Hepatocyte (in vitro differentiated cells): ENCODE results near the gene CD3E. TPM values are rescaled to one million over a fixed set of nuclear protein-coding genes. Genes with fewer than 3 reads are reported as not detected.

Source experiments
- DNase-seq: peaks from one replicate; pipeline ENCODE4 v3.0.0-alpha.2; 2016; ENCODE audit warnings: low spot score
- H2AFZ ChIP-seq: fragments of 200-600 bp; sonication (generic); 2 replicates; pipeline ENCODE4 v1.6.0; 2016; ENCODE audit warnings: antibody characterized with exemption, mild to moderate bottlenecking
- H3K27ac ChIP-seq: fragments of 200-600 bp; sonication (generic); 2 replicates; pipeline ENCODE4 v1.5.1; 2016; ENCODE audit warnings: mild to moderate bottlenecking
- H3K27me3 ChIP-seq: fragments of 200-600 bp; sonication (generic); 2 replicates; pipeline ENCODE4 v1.6.1; 2016
- H3K36me3 ChIP-seq: fragments of 200-600 bp; sonication (generic); replicated peaks from 2 replicates; pipeline ENCODE4 v1.5.1; 2016; ENCODE audit warnings: low read depth; ENCODE audit not compliant: insufficient read depth
- H3K4me1 ChIP-seq: fragments of 200-600 bp; sonication (generic); 2 replicates; pipeline ENCODE4 v1.5.1; 2016; ENCODE audit warnings: mild to moderate bottlenecking, moderate library complexity; ENCODE audit not compliant: insufficient read depth
- H3K4me2 ChIP-seq: fragments of 200-600 bp; sonication (generic); 2 replicates; pipeline ENCODE4 v1.6.0; 2016
- H3K4me3 ChIP-seq: fragments of 200-600 bp; sonication (generic); 2 replicates; pipeline ENCODE4 v1.5.1; 2016; ENCODE audit warnings: mild to moderate bottlenecking
- H3K79me2 ChIP-seq: fragments of 200-600 bp; sonication (generic); 2 replicates; pipeline ENCODE4 v1.6.0; 2017; ENCODE audit warnings: mild to moderate bottlenecking
- H3K9me2 ChIP-seq: fragments of 200-600 bp; sonication (generic); replicated peaks from 2 replicates; pipeline ENCODE4 v1.6.0; 2017; ENCODE audit warnings: mild to moderate bottlenecking; ENCODE audit not compliant: insufficient read depth
- H3K9me3 ChIP-seq: fragments of 200-600 bp; sonication (generic); 2 replicates; pipeline ENCODE4 v1.5.1; 2016; ENCODE audit warnings: low read depth, mild to moderate bottlenecking
- H4K20me1 ChIP-seq: fragments of 200-600 bp; sonication (generic); 2 replicates; pipeline ENCODE4 v1.6.0; 2016; ENCODE audit warnings: mild to moderate bottlenecking; ENCODE audit not compliant: insufficient read depth, poor library complexity, severe bottlenecking
- EZH2 ChIP-seq: fragments of 200-600 bp; sonication (generic); IDR thresholded peaks from 2 replicates; pipeline ENCODE4 v1.6.1; 2016; ENCODE audit warnings: antibody characterized with exemption, mild to moderate bottlenecking, borderline replicate concordance
- EZH2phosphoT487 ChIP-seq: fragments of 200-600 bp; sonication (generic); IDR thresholded peaks from one replicate; pipeline ENCODE4 v1.6.1; 2018; ENCODE audit warnings: antibody characterized with exemption, mild to moderate bottlenecking, low read depth, moderate library complexity; ENCODE audit not compliant: unreplicated experiment, severe bottlenecking
- WGBS: methylation state at CpG from one replicate; pipeline ENCODE4 v1.1.6; 2016; ENCODE audit warnings: low lambda C conversion rate; ENCODE audit errors: missing lambda C conversion rate; 5-methylcytosine and 5-hydroxymethylcytosine counted together
- polyA plus RNA-seq: library from polyadenylated mRNA; unstranded; fragments of >200 nt; fragmentation: Nextera tagmentation; extraction: Ambion mirVana; gene quantifications from 2 replicates; pipeline ENCODE4 v1.2.1, GENCODE V29; 2016
- total RNA-seq: library from RNA; depleted of rRNA; stranded (reverse); fragments of >200 nt; gene quantifications from 2 replicates; pipeline ENCODE4 v1.2.3, GENCODE V29; 2014
- TF ChIP-seq, protein P1 (sequence below): fragments of 200-600 bp; sonication (generic); IDR thresholded peaks from 2 replicates; pipeline ENCODE4 v1.5.1; 2016; ENCODE audit warnings: antibody characterized with exemption, mild to moderate bottlenecking; ENCODE audit not compliant: poor library complexity

CD3E gene
- total and polyA plus RNA-seq, 2 experiments from 2014 or later = not detected

DNA sequence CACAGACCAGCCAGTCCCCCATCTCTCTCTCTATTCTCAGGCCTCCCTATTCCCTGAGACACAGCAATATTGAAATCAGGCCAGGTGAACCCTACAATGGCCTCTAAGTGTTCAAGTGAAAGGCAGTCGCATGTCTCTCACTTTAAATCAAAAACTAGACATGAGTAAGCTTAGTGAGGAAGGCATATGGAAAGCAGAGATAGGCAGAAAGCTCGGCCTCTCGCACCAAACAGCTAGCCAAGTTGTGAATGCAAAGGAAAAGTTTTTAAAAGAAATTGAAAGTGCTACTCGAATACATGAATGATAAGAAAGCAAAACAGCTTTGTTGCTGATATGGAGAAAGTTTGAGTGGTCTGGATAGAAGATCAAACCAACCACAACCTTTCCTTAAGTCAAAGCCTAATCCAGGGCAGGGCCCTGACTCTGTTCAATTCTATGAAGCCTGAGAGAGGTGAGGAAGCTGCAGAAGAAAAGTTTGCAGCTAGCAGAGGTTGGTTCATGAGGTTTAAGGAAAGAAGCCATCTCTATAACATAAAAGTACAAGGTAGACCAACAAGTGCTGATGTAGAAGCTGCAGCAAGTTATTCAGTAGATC lies 20.7 kb upstream of the CD3E start:
- H3K4me3 ChIP-seq = no peak overlapping the region
- 77% methylated on average over 4 of the region's 4 CpGs for WGBS
- no peaks in the 10 kb centered on the region for H3K79me2 ChIP-seq
- H3K9me3 ChIP-seq = no peaks in the 10 kb centered on the region
- H4K20me1 ChIP-seq = no peaks in the 10 kb centered on the region
- DNase-seq = no peak
- no peak overlapping the region for H3K4me2 ChIP-seq
- no peak overlapping the region for H2AFZ ChIP-seq
- TF ChIP-seq EZH2 = no peak
- TF ChIP-seq, protein P1, sequence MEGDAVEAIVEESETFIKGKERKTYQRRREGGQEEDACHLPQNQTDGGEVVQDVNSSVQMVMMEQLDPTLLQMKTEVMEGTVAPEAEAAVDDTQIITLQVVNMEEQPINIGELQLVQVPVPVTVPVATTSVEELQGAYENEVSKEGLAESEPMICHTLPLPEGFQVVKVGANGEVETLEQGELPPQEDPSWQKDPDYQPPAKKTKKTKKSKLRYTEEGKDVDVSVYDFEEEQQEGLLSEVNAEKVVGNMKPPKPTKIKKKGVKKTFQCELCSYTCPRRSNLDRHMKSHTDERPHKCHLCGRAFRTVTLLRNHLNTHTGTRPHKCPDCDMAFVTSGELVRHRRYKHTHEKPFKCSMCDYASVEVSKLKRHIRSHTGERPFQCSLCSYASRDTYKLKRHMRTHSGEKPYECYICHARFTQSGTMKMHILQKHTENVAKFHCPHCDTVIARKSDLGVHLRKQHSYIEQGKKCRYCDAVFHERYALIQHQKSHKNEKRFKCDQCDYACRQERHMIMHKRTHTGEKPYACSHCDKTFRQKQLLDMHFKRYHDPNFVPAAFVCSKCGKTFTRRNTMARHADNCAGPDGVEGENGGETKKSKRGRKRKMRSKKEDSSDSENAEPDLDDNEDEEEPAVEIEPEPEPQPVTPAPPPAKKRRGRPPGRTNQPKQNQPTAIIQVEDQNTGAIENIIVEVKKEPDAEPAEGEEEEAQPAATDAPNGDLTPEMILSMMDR = no peak
- no peak for TF ChIP-seq EZH2phosphoT487
- no peaks in the 10 kb centered on the region for H3K9me2 ChIP-seq
- peak overlapping the region; percentile 26 for H3K27ac ChIP-seq
- H3K36me3 ChIP-seq = no peaks in the 10 kb centered on the region
- no peaks in the 10 kb centered on the region for H3K27me3 ChIP-seq
- peaks cover 12% of the 10 kb centered on the region for H3K4me1 ChIP-seq

DNA sequence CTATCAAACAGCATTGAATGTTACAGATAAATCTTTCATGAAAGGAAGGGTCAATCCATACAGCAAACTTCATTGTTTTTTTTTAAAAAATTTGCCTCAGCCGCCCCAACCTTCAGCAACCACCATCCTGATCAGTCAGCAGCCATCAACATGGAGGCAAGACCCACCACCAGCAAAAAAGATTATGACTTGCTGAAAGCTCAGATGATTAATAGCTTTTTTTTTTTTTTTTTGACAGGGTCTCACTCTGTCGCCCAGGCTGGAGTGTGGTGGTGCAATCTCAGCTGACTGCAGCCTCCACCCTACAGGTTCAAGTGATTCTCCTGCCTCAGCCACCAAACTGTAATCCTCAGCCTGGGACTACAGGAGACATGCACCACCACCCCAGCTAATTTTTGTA lies 18.0 kb upstream of the CD3E start:
- no peak overlapping the region for H2AFZ ChIP-seq
- H3K4me2 ChIP-seq = no peak overlapping the region
- no peaks in the 10 kb centered on the region for H4K20me1 ChIP-seq
- no peaks in the 10 kb centered on the region for H3K9me2 ChIP-seq
- no peaks in the 10 kb centered on the region for H3K79me2 ChIP-seq
- no peak for DNase-seq
- TF ChIP-seq EZH2phosphoT487 (no peak), EZH2 (no peak)
- TF ChIP-seq, protein P1 = no peak
- no peaks in the 10 kb centered on the region for H3K9me3 ChIP-seq
- H3K27ac ChIP-seq = peak overlapping the region; percentile 50
- 95% methylated on average over 2 of the region's 2 CpGs for WGBS
- H3K4me1 ChIP-seq = peaks cover 12% of the 10 kb centered on the region
- H3K27me3 ChIP-seq = no peaks in the 10 kb centered on the region
- no peaks in the 10 kb centered on the region for H3K36me3 ChIP-seq
- no peak overlapping the region for H3K4me3 ChIP-seq

DNA sequence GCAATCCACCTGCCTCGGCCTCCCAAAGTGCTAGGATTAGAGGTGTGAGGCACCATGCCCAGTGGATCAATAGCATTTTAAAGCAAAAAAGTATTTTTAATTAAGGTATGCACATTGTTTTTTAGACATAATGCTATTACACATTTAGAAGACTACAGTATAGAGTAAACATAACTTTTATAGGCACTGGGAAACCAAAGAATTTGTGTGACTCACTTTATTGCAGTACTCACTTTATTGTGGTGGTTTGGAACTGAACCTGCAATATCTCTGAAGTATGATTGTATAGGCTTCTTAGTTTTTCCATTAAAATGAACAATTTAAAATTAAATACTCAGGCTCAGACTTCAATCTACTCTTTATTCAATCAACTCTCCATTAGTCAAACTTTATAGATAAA lies 17.5 kb upstream of the CD3E start:
- Histone ChIP-seq H3K9me2 (no peaks in the 10 kb centered on the region), H3K4me1 (peaks cover 12% of the 10 kb centered on the region), H3K27ac (peak overlapping the region; percentile 50), H4K20me1 (no peaks in the 10 kb centered on the region), H2AFZ (no peak overlapping the region), H3K79me2 (no peaks in the 10 kb centered on the region), H3K36me3 (no peaks in the 10 kb centered on the region), H3K4me2 (no peak overlapping the region), H3K4me3 (no peak overlapping the region), H3K9me3 (no peaks in the 10 kb centered on the region), H3K27me3 (no peaks in the 10 kb centered on the region)
- DNase-seq = peak; percentile 30
- WGBS = 50% methylated on average over 1 of the region's 1 CpG
- TF ChIP-seq EZH2 = no peak
- no peak for TF ChIP-seq EZH2phosphoT487
- TF ChIP-seq, protein P1 = no peak
